ENCODE results near the gene TNFSF8.

TNFSF8 gene

DNA sequence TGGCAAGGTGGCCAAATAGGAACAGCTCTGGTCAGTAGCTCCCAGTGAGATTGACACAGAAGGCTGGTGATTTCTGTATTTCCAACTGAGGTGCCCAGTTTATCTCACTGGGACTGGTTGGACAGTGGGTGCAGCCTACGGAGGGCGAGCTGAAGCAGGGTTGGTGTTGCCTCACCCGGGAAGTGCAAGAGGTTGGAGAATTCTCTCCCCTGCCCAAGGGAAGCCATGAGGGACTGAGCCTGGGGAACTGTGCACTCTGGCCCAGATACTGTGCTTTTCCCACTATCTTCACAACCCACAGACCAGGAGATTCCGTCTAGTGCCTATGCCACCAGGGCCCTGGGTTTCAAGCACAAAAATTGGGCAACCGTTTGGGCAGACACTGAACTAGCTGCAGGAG lies 61.0 kb downstream of the TNFSF8 start:
- Histone ChIP-seq H3K27ac (ENCODE audit: extremely low read depth, low read depth, low read length) (no peak overlapping the region), H3K4me1 (ENCODE audit: control insufficient read depth, insufficient read depth, low read length) (0 out of 2 replicates have a peak, but pooled peaks cover 2% of the 10 kb centered on the region), H3K36me3 (ENCODE audit: control insufficient read depth in 2 of 2, insufficient read depth in 1 of 2, low read length in 2 of 2) (no peaks in the 10 kb centered on the region), H3K9me3 (ENCODE audit: control insufficient read depth, insufficient read depth, low read depth, low read length) (no peaks in the 10 kb centered on the region), H3K4me3 (ENCODE audit: low read depth, low read length) (no peak overlapping the region)
- ChIA-PET CTCF (no interaction called here), POLR2A (no interaction called here)
- TF ChIP-seq YY2 (tag by site-specific recombination; IDR thresholded peaks at IDR 0.05) = no peak
- no peak for TF ChIP-seq ZNF571 (tag by site-specific recombination; IDR thresholded peaks at IDR 0.05)
- TF ChIP-seq, protein P1, sequence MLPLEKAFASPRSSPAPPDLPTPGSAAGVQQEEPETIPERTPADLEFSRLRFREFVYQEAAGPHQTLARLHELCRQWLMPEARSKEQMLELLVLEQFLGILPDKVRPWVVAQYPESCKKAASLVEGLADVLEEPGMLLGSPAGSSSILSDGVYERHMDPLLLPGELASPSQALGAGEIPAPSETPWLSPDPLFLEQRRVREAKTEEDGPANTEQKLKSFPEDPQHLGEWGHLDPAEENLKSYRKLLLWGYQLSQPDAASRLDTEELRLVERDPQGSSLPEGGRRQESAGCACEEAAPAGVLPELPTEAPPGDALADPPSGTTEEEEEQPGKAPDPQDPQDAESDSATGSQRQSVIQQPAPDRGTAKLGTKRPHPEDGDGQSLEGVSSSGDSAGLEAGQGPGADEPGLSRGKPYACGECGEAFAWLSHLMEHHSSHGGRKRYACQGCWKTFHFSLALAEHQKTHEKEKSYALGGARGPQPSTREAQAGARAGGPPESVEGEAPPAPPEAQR (tag by site-specific recombination; IDR thresholded peaks at IDR 0.05) = no peak
- TF ChIP-seq, protein P2, sequence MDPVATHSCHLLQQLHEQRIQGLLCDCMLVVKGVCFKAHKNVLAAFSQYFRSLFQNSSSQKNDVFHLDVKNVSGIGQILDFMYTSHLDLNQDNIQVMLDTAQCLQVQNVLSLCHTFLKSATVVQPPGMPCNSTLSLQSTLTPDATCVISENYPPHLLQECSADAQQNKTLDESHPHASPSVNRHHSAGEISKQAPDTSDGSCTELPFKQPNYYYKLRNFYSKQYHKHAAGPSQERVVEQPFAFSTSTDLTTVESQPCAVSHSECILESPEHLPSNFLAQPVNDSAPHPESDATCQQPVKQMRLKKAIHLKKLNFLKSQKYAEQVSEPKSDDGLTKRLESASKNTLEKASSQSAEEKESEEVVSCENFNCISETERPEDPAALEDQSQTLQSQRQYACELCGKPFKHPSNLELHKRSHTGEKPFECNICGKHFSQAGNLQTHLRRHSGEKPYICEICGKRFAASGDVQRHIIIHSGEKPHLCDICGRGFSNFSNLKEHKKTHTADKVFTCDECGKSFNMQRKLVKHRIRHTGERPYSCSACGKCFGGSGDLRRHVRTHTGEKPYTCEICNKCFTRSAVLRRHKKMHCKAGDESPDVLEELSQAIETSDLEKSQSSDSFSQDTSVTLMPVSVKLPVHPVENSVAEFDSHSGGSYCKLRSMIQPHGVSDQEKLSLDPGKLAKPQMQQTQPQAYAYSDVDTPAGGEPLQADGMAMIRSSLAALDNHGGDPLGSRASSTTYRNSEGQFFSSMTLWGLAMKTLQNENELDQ (tag by site-specific recombination; IDR thresholded peaks at IDR 0.05; ENCODE audit: low read depth) = no peak
- no peak for TF ChIP-seq ZSCAN30 (tag by site-specific recombination; IDR thresholded peaks at IDR 0.05)

DNA sequence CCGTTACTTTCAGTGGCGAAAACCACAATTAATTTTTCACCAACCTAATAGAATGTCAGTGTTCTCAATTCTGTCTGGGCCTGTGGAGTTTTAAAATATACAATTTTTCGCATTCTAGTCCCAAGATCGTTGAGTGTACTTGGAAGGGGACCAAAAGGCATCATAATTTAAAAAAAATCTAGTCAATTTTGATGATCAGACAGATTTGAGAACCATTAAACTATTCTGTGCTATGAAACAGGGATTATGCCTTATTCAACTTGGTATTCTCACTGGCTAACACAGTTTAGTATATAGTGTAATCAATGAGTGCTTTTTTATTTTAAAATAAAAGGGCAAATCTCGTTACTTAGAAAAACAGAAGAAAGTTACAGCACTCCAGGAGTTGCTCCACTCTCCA lies 63.1 kb downstream of the TNFSF8 start:
- no peak overlapping the region for H3K4me3 ChIP-seq (ENCODE audit: low read depth, low read length)
- H3K27ac ChIP-seq (ENCODE audit: extremely low read depth, low read depth, low read length) = no peak overlapping the region
- no peaks in the 10 kb centered on the region for H3K9me3 ChIP-seq (ENCODE audit: control insufficient read depth, insufficient read depth, low read depth, low read length)
- H3K4me1 ChIP-seq (ENCODE audit: control insufficient read depth, insufficient read depth, low read length) = 0 out of 2 replicates have a peak, but pooled peaks cover 2% of the 10 kb centered on the region
- ChIA-PET POLR2A (no interaction called here), CTCF (interaction anchor here (0.7 kb wide), 1 partner anchor 10 kb away, joined by 3 read pairs; no protein-coding TSS in a partner anchor)
- no peaks in the 10 kb centered on the region for H3K36me3 ChIP-seq (ENCODE audit: control insufficient read depth in 2 of 2, insufficient read depth in 1 of 2, low read length in 2 of 2)
- no peak for TF ChIP-seq ZNF23 (tag by site-specific recombination; IDR thresholded peaks at IDR 0.05; ENCODE audit: borderline replicate concordance)
- no peak for TF ChIP-seq HOXA7 (CRISPR knock-in tag; IDR thresholded peaks at IDR 0.05; ENCODE audit: borderline replicate concordance)
- TF ChIP-seq ZNF555 (tag by site-specific recombination; conservative IDR thresholded peaks at IDR 0.05) = no peak
- no peak for TF ChIP-seq ZNF791 (tag by site-specific recombination; IDR thresholded peaks at IDR 0.05)
- TF ChIP-seq REPIN1 (tag by site-specific recombination; IDR thresholded peaks at IDR 0.05; ENCODE audit: low read depth) = no peak
- TF ChIP-seq, protein P3, sequence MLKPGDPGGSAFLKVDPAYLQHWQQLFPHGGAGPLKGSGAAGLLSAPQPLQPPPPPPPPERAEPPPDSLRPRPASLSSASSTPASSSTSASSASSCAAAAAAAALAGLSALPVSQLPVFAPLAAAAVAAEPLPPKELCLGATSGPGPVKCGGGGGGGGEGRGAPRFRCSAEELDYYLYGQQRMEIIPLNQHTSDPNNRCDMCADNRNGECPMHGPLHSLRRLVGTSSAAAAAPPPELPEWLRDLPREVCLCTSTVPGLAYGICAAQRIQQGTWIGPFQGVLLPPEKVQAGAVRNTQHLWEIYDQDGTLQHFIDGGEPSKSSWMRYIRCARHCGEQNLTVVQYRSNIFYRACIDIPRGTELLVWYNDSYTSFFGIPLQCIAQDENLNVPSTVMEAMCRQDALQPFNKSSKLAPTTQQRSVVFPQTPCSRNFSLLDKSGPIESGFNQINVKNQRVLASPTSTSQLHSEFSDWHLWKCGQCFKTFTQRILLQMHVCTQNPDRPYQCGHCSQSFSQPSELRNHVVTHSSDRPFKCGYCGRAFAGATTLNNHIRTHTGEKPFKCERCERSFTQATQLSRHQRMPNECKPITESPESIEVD (tag by site-specific recombination; IDR thresholded peaks at IDR 0.05) = no peak
- TF ChIP-seq ZSCAN30 (tag by site-specific recombination; IDR thresholded peaks at IDR 0.05) = no peak
- TF ChIP-seq ZXDB (tag by site-specific recombination; IDR thresholded peaks at IDR 0.05) = no peak
- no peak for TF ChIP-seq GFI1B (tag by site-specific recombination; IDR thresholded peaks at IDR 0.05)
- TF ChIP-seq ZNF549 (tag by site-specific recombination; IDR thresholded peaks at IDR 0.05) = no peak

DNA sequence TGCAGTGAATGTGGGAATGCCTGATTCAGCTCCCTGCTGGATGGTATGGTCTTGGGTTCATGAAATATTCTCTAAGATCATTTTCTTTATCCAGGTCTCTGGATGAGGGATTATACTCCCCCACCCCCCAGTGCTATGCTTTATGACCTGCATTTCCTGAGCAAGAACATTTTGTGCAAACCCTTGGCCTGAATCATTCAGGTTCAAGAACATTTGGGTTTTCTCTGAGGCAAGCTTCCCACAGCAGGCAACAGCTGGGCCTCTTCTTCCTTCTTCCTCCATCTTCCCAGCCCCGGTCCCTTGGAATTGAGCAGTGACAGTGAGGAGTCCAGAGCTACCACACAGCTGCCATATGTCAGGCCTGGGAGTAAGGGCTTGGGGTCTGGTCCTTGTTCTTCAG lies 65.9 kb downstream of the TNFSF8 start:
- Histone ChIP-seq H3K9me3 (ENCODE audit: control insufficient read depth, insufficient read depth, low read depth, low read length) (no peaks in the 10 kb centered on the region), H3K27ac (ENCODE audit: extremely low read depth, low read depth, low read length) (no peak overlapping the region), H3K36me3 (ENCODE audit: control insufficient read depth in 2 of 2, insufficient read depth in 1 of 2, low read length in 2 of 2) (no peaks in the 10 kb centered on the region), H3K4me3 (ENCODE audit: low read depth, low read length) (no peak overlapping the region), H3K4me1 (ENCODE audit: control insufficient read depth, insufficient read depth, low read length) (no peaks in the 10 kb centered on the region)
- POLR2A ChIA-PET = no interaction called here
- CTCF ChIA-PET = interaction anchor here (0.6 kb wide), 1 partner anchor 415 kb away, joined by 4 read pairs; no protein-coding TSS in a partner anchor
- TF ChIP-seq ZNF621 (tag by site-specific recombination; IDR thresholded peaks at IDR 0.05) (no peak), ZNF747 (tag by site-specific recombination; IDR thresholded peaks at IDR 0.05) (no peak), ZNF416 (tag by site-specific recombination; IDR thresholded peaks at IDR 0.05) (no peak), KLF16 (tag by site-specific recombination; IDR thresholded peaks at IDR 0.05) (no peak), ZFHX2 (tag by site-specific recombination; conservative IDR thresholded peaks at IDR 0.05) (no peak), ZNF274 (IDR thresholded peaks at IDR 0.05; ENCODE audit: low read length) (no peak), ZNF274 (tag by site-specific recombination; IDR thresholded peaks at IDR 0.05; ENCODE audit: borderline replicate concordance) (no peak), ZNF324 (tag by site-specific recombination; IDR thresholded peaks at IDR 0.05) (no peak), ZNF792 (tag by site-specific recombination; IDR thresholded peaks at IDR 0.05) (no peak), EGR2 (tag by site-specific recombination; IDR thresholded peaks at IDR 0.05; ENCODE audit: low read depth) (no peak)
